ENCODE measurements around the gene DCC.
A peak's percentile ranks its signal among the peaks of the same experiment; 100 is the strongest.

DCC gene

GRCh38 chr18:52829876-52830405 is 489.9 kb downstream of the DCC start:
- H3K4me3 ChIP-seq (ENCODE audit: low read length), result no peak overlapping the region
- no peak for DNase-seq (ENCODE audit: low read depth)
- TF ChIP-seq CTCF (IDR thresholded peaks at IDR 0.05; ENCODE audit: insufficient read depth, low read depth, low read length, missing control alignments), result no peak

DNA sequence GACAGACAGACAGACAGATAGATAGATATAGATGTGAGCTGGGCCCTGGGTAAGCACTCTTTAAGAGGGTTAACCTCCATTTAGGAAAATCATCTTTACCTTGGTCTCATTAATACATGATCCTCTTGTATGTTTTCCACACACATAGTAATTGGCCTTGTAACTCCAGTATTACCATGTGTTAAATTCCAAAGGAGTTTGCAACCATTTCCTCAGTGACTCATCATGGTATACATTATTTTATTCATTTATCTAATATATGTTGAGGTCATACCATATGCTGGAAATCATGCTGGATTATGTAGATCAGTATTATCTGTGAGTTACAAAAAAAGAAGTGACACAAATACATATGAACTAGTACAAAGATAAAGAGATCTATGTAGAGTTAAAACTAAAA is 504.3 kb downstream of the DCC start:
- TF ChIP-seq CTCF (IDR thresholded peaks at IDR 0.05; ENCODE audit: insufficient read depth, low read depth, low read length, missing control alignments), result no peak
- no peak overlapping the region for H3K4me3 ChIP-seq (ENCODE audit: low read length)
- DNase-seq (ENCODE audit: low read depth), result peak; percentile 55

- no peak for TF ChIP-seq CTCF (IDR thresholded peaks at IDR 0.05; ENCODE audit: insufficient read depth, low read depth, low read length, missing control alignments)
- H3K4me3 ChIP-seq (ENCODE audit: low read length), result no peak overlapping the region
- DNase-seq (ENCODE audit: low read depth), result no peak
These were observed 505.0 kb downstream of the DCC start for GRCh38 chr18:52845036-52845435.

DNA sequence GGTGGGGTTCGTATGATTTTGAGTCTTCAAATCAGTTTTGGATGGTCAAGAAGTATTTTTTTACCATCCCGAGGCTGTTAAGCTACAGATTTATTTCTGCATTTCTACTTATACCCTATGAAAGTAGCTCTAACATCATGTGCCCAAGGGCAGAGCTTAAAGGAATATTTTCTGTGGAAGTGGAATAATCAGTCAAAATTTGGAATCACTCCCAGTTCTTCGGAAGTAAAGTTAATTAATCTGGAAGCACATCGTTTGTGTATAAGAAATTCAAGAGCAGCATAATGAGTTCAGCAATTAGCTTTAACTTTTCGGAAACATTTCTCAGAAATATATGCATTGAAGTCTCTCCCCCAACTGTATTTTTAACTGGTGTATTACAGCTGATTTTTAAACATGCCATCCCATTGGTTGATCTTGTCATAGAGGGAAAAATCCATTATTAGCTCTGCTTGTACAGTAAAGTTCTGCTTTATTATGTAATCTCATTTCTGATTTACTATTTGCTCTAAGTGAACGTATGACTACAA is 510.1 kb downstream of the DCC start:
- DNase-seq (ENCODE audit: low read depth), result no peak
- no peak overlapping the region for H3K4me3 ChIP-seq (ENCODE audit: low read length)
- TF ChIP-seq CTCF (IDR thresholded peaks at IDR 0.05; ENCODE audit: insufficient read depth, low read depth, low read length, missing control alignments), result no peak

DNA sequence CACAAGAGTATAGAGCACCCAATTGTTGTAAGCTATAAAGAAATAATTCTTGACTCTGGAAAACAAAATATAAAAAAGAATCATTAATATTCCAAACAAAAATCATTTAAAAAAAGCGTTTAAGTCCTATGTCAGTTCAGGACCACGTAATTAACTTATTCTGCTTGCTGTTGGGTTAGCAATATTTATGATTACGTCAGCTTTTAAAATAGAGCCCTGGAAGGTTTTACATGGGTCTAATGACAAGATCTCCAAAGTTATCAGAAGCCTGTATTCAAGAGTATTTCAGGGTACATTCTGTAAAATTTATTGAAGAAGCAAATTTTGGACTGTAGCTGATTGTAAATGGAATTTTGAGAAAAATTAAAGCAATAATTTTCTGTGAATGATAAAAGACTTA is 521.6 kb downstream of the DCC start:
- no peak overlapping the region for H3K4me3 ChIP-seq (ENCODE audit: low read length)
- DNase-seq (ENCODE audit: low read depth), result no peak
- no peak for TF ChIP-seq CTCF (IDR thresholded peaks at IDR 0.05; ENCODE audit: insufficient read depth, low read depth, low read length, missing control alignments)

DNA sequence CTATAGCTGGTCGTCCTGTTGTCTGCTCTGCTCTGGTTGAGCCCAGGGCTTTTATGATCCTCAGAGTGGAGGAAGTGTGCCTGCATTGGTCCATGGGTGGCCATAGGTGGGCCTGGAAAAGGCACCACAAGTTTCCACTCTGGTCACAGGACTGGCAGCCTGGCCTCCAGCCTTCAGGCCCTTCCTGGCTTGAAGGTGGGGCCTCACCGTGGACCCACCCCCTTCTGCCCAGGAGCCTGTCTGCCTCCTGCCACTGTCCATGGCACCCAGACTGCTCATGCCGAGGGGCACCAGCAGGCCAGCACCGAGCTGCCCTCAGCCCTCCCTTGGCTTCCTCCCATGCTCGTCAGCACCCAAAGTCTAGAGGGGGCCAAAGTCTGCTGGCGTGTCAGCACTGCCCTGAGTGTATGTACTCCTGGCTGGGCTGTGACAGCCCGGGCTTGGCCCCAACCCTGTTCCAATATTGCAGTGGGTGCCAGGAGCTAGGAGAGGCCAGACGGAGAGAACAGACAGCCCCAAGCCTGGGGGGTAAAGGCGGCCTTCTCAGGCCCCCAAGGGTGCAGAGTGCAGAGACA is 529.4 kb downstream of the DCC start:
- DNase-seq (ENCODE audit: low read depth), result no peak
- no peak for TF ChIP-seq CTCF (IDR thresholded peaks at IDR 0.05; ENCODE audit: insufficient read depth, low read depth, low read length, missing control alignments)
- H3K4me3 ChIP-seq (ENCODE audit: low read length), result no peak overlapping the region
